Endothelial cell of umbilical vein (primary cell): ENCODE data around the gene G0S2.

Experiments
- MAX ChIP-seq: IDR thresholded peaks from 2 replicates; pipeline ENCODE4 v1.6.1; 2011; ENCODE audit not compliant: insufficient read depth, insufficient read length
- POLR2AphosphoS5 ChIP-seq: IDR thresholded peaks from 2 replicates; pipeline ENCODE4 v1.6.1; 2012; ENCODE audit warnings: low read depth, mild to moderate bottlenecking, control low read depth, low read length, moderate library complexity; ENCODE audit not compliant: insufficient read depth

DNA sequence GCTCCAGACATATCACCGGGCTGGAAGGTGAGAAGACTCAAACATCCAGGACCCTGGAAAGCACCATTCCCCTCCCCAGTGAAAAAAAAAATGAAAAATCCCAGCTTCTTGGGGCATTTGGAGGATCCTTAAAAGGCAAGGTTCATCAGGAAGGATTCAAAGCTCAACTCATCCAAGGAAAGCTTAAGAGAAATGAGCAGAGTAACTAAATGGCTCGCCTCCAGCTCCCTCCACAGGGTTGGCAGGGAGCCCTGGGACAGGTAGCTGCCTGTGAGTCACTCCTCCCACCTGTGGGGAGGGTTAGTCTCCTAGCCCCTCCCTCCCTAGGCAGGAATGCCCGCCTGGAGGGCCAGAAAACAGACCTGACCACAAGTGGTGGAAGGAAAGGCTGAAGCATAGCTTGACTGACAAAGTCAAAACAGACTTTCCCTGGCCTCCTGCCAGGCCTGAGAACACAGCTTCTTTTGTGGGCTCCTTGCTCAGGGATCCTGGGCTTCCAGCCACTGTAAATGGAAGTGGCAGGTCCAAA lies 22.3 kb upstream of the G0S2 start:
- no peak for TF ChIP-seq POLR2AphosphoS5
- no peak for TF ChIP-seq MAX
